ENCODE measurements around the gene LTA.
"Not testable (repeated sequence)": the region's sequence is repeated elsewhere in the genome, so short reads cannot be mapped to it uniquely, and the experiment has no call there.

Gene LTA

DNA sequence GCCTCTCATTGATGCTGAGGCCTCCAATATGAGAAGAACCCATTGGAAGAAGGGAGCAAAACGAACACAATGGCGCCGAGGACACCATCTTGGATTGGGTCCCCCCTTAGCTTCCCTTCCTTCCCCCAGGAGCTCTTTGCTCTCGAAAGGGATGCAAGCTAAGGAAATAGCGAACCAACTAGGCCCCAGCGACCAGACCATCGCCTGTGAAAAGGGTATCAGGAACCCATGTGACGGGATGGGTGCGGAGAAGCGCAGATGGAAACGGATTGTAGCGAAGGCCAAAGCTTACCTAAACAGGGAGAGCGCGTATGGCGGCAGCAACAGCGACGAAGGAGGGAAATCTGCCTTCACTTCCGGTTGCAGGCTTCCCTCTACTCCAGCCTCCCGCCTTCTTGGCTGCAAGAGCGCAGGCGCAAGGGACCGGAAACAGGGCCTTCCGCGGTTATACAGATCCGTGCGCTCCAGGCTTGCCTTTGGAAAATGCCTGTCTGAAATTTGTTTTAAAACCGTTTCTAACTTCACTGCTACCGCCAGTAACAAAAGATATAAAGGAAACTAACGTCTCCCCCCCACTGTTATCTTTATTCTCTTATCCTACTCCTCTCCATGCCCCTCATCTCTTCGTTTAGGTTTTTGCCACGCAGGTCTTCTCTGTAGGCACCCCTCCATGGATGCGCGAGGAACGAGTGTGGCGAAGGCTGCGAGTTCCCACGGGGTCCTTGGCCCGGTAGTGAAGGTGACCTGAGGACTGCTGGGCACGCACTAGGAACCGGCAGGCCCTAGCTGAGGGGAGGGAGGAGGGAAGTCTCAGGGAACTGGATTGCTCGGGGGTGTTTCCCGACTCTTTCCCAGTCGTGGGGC is 30.2 kb upstream of the LTA start, which contains the start of gene DDX39B:
Gene DDX39B (minus strand): TSS at position 346 of the 864 bp plus-strand sequence. CDS start 1,471 bp downstream, outside the sequence.
- DNase-seq (ENCODE audit: extremely low read depth in 1 of 2, low read depth in 1 of 2) = peak; percentile 83 to 94

DNA sequence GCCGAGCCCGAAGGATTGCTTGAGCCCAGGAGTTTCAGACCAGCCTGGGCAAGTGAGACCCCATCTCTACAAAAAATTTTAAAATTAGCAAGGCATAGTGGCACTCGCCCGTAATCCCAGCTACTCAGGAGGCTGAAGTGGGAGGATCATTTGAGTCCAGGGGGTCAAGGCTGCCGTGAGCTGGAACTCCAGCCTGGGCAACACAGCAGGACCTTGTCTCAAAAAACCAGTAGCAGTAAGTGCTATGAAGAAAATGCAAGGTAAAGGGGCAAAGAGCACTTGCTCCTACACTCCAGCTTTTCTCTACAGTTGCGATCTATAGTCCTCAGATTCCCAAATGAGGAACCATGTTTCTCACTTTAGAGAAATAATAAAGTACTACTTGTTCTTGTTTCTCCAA is 28.4 kb upstream of the LTA start:
- no peak for DNase-seq (ENCODE audit: extremely low read depth in 1 of 2, low read depth in 1 of 2)

GRCh38 chr6:31544676-31545075 is 27.4 kb upstream of the LTA start:
- no peak for DNase-seq (ENCODE audit: extremely low read depth in 1 of 2, low read depth in 1 of 2)

DNA sequence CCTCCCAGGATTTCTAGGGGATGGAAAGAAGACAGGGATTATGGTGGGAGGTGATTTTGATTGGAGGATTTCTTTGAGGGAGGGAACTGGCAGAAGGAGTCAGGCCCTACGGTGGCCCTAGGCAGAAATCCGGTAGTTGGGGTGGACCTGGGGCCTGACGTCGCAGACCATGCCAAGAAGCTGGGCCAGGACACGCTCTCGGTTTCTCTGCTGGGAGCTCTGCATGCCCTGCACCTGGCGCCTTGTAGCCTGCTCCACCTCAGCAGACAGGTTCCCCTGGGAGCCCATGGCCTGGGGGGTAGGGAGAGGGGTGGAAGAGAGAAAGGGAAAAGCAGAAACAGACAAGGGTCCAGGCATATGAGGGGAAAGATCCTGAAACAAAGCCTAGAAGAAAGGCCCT is 26.8 kb upstream of the LTA start:
- no peak for DNase-seq (ENCODE audit: extremely low read depth in 1 of 2, low read depth in 1 of 2)

- peak; percentile 77 to 88 for DNase-seq (ENCODE audit: extremely low read depth in 1 of 2, low read depth in 1 of 2)
Measured at GRCh38 chr6:31546339-31546957, 25.6 kb upstream of the LTA start, which contains the start of gene ATP6V1G2. Gene ATP6V1G2 (minus strand): TSS chr6:31546608. CDS start chr6:31546559, 49 bp downstream.

DNA sequence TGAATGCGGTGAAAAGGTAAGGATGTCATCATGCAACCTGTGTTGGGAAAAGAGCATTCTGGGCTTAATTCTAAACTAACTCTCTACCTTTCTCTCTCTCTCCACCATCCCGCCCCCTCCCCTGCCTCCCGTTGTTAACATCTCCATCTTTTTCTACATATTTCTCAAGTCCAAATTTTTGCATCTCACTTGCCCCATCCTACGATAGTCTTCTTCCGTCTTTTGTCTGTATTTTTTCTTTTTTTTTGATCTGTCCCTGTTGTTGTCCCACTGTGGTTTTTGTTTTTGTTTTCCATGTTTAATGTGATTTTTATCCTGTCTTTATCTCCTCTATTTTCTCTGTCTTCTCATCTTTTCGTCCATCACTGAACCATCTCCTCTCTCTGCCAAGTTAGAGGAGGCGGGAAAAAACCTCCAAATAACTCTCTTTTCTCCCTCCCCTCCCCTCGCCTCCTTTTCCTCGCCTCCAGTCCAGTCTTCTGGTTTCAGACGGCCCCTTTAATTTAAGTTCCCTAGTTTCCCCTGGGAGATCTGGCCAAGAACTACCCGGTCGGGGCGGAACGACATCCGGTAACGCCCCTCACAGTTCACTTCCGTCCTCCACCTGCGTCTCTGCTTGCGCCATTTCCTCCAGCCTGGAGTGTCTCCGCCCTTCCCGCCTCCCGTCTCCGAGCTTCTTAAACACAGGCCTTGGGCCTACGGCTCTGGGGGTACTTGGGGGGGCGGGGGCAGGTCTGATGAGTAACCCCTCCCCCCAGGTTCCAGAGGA is 24.9 kb upstream of the LTA start, which contains the start of gene NFKBIL1:
Gene NFKBIL1 (plus strand): TSS at position 651 of the 769 bp plus-strand sequence. CDS start 87 bp downstream, at position 738.
- peak; percentile 89 to 95 for DNase-seq (ENCODE audit: extremely low read depth in 1 of 2, low read depth in 1 of 2)

GRCh38 chr6:31547727-31548543 is 24.2 kb upstream of the LTA start:
- no peak for DNase-seq (ENCODE audit: extremely low read depth in 1 of 2, low read depth in 1 of 2)

GRCh38 chr6:31548544-31548873 is 23.6 kb upstream of the LTA start:
- DNase-seq (ENCODE audit: extremely low read depth in 1 of 2, low read depth in 1 of 2) = no peak

DNA sequence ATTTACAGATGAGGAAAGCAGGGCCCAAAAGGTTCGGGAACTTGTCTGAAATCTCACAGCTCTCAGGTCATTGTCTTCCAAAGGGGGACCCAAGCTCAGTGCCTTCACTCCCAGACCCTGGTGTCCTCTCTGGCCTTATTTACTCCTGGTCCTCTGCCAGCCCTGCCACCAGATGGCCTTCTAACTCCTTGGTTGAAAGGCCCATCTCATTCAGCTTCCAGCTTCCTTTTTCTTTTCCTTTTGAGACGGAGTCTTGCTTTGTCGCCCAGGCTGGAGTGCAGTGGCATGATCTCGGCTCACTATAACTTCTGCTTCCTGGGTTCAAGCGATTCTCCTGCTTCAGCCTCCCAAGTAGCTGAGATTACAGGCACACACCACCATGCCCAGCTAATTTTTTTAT is 20.7 kb upstream of the LTA start:
- not testable (repeated sequence) for DNase-seq (ENCODE audit: extremely low read depth in 1 of 2, low read depth in 1 of 2)

DNA sequence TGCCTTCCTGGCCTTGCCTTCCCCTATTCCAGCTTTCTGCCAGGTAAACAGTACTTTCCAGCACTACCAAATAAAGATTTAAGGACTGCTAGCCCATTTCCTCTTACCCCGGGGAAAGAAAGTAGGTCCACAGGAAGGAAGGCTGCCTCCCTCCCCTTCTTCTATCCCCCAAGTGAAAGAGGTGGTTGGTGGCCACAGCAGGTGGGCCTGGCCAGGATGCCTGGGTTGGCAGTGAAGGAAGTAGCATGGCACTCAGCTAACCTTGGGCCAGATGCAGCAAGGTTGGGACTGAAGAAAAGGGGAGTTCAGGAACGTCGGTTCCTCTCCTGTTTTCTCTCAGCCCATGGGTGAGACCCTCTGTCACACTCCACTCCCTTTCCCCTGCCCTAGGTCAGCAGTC is 15.8 kb upstream of the LTA start:
- no peak for DNase-seq (ENCODE audit: extremely low read depth in 1 of 2, low read depth in 1 of 2)

DNA sequence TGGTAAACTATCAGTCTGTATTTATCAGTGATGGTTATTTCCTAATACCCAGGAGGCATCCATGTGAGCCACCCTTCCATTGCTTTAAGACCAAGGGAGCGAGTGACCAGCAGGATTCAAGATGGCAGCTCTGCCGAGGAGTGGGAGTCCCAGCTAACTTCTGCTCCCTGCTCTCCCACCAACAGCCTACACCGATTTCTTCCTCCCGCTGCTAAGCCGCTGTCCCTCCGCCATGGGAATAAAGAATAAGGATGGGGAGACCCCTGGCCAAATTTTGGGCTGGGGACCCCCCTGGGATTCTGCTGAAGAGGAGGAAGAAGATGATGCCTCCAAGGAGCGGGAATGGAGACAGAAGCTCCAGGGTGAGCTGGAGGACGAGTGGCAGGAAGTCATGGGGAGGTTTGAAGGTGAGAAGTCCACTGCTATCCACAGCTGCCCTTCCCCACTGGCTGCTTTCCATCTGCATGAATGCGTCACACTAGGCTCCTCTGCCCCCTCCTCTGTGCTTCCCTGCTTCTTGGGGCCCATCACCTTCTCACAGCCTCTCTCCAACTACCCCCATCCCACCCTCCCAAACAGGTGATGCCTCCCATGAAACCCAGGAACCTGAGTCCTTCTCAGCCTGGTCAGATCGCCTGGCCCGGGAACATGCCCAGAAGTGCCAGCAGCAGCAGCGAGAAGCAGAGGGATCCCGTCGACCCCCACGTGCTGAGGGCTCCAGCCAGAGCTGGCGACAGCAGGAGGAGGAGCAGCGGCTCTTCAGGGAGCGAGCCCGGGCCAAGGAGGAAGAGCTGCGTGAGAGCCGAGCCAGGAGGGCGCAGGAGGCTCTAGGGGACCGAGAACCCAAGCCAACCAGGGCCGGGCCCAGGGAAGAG is 14.4 kb upstream of the LTA start:
- no peak for DNase-seq (ENCODE audit: extremely low read depth in 1 of 2, low read depth in 1 of 2)

DNA sequence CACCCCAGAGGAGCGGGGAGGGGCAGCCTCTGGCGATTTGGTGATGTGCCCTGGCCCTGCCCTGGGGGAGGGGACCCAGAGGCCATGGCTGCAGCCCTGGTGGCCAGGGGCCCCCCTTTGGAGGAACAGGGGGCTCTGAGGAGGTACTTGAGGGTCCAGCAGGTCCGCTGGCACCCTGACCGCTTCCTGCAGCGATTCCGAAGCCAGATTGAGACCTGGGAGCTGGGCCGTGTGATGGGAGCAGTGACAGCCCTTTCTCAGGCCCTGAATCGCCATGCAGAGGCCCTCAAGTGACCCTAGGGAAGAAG is 13.8 kb upstream of the LTA start:
- no peak for DNase-seq (ENCODE audit: extremely low read depth in 1 of 2, low read depth in 1 of 2)

DNA sequence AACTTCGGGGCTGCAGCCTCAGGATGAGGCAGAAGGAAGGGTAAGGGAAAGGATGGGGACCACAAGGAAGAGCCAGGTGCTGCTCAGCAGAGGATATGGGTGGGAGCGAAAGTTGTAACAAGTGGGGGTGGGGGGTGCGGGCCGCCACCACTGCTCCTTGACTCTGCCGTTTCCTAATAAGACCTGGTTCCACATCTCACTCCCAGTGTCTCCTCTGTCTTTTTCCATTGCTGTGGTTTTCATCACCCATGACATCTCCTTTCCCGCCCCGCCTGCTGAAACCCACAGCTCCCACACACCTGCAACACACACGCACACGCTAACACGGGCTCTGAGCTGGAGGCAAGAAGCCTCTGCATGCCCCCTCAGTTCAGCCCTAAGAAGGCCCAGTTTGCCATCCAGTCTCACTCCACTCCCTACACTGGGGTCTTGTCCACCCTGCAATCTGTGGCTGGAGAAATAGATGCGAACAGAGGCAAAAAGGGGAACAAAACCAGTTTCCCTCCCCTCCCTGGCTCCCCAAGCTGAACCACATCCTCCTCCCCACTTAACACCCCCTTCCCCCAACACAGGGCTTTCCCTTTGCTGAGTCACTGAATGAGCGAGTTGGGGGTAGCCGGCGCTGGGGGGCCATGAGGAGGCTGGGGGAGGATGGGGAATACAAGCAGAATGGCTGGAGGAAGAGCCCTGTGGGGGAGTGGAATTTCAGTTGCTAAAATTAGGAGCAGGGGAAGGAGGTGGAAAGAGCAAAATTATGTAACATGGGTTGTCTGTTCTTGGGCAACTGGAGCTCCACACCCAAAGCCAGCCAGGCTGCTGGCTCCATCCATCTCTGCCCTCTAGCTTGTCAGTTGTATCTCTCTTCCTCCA is 13.2 kb upstream of the LTA start:
- DNase-seq (ENCODE audit: extremely low read depth in 1 of 2, low read depth in 1 of 2) = no peak

GRCh38 chr6:31559606-31559957 is 12.5 kb upstream of the LTA start:
- DNase-seq (ENCODE audit: extremely low read depth in 1 of 2, low read depth in 1 of 2) = no peak

- DNase-seq (ENCODE audit: extremely low read depth in 1 of 2, low read depth in 1 of 2) = no peak
Measured at GRCh38 chr6:31559958-31560696, 12.0 kb upstream of the LTA start.

DNA sequence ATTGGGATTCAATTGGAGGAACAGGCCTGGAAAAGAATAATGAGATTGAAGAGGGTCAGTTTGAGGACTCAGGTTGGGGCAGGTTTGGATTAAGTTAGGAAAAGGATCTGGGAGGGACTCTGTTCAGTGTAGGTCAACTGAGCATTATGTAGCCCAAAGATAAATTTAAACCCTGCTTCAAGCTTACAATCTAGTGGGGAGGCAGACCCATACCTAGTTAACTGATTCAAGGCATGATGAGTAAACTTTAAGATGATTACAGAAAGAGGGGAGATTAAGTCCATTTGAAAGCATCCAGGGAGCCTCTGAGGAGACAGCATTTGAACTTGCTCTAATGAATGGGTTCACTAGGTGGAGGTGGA is 11.4 kb upstream of the LTA start:
- DNase-seq (ENCODE audit: extremely low read depth in 1 of 2, low read depth in 1 of 2) = no peak

- DNase-seq (ENCODE audit: extremely low read depth in 1 of 2, low read depth in 1 of 2) = no peak
Measured at GRCh38 chr6:31567531-31568370, 4.3 kb upstream of the LTA start.

Data from stimulated activated CD8-positive, alpha-beta memory T cell treated with anti-CD3 and anti-CD28 coated beads, Interleukin-7, amount 100 ng/mL, for 48 hours (primary cell).